K562 (cell line): Measurements from ENCODE around the gene SERPINA1. TPM values are rescaled to one million over a fixed set of nuclear protein-coding genes. Genes with fewer than 3 reads are reported as not detected.

ENCODE experiments used
- ATAC-seq: fragments of 200-7000 bp; cut with Tn5 transposase; 3 replicates; pipeline ENCODE4 v1.9.1; 2020; ENCODE audit warnings: moderate library complexity
- BruUV-seq: library from RNA; stranded (reverse); fragments of 400-500 nt; replicated peaks from 2 replicates; lab custom pipeline; 2021; lab: Mats Ljungman, UMichigan
- CTCF ChIA-PET: fragments of 300-600 bp; formaldehyde crosslinking; extraction: SDS; loops from one replicate; lab custom pipeline; 2021; ENCODE audit warnings: low intra/inter-chr PET ratio; lab: Yijun Ruan, JAX
- POLR2A ChIA-PET: fragments of 300-600, 350-650 bp; sonication (Branson Sonifier 250); formaldehyde crosslinking; extraction: SDS; loops from one replicate; lab custom pipeline; 2021; ENCODE audit warnings: antibody characterized with exemption, inconsistent platforms; lab: Yijun Ruan, JAX
- DNase-seq, 4 experiments: peaks; one replicate each; pipeline versions ENCODE4 v3.0.0 to v3.0.0-alpha.2; 2011 to 2018; ENCODE audit warnings: low spot score in 3 of 4, mixed read lengths in 3 of 4; ENCODE audit errors: extremely low read depth in 1 of 4
- FAIRE-seq: peaks from 2 replicates; lab custom pipeline; 2011; peaks lifted over from hg19 to GRCh38; lab: Jason Lieb, UNC
- H2AFZ ChIP-seq: 2 replicates; pipeline ENCODE4 v1.6.0; 2011; ENCODE audit warnings: low read depth, low read length, control low read depth, inconsistent platforms
- H3K27ac ChIP-seq: fragments of 200-600 bp; 3 replicates; pipeline ENCODE4 v1.8.0; 2011; ENCODE audit warnings: low read depth, mild to moderate bottlenecking, control low read depth, inconsistent platforms, low read length, moderate library complexity, mixed read lengths; ENCODE audit errors: extremely low read depth
- H3K27me3 ChIP-seq, 2 experiments: fragments of 300-600 bp in 1 of 2; 2 replicates in 1 of 2; 3 replicates in 1 of 2; pipeline versions ENCODE4 v1.6.0 to v1.8.0; 2011; ENCODE audit warnings: inconsistent platforms in 2 of 2, low read length in 2 of 2, mild to moderate bottlenecking in 1 of 2, mixed read lengths in 1 of 2, moderate library complexity in 1 of 2; ENCODE audit not compliant: control insufficient read depth in 2 of 2, insufficient read depth in 2 of 2
- H3K36me3 ChIP-seq: fragments of 300-600 bp; 3 replicates; pipeline ENCODE4 v1.8.0; 2011; ENCODE audit warnings: mild to moderate bottlenecking, low read length, inconsistent platforms; ENCODE audit not compliant: control insufficient read depth, insufficient read depth
- H3K4me1 ChIP-seq, 2 experiments: fragments of 200-600 bp in 1 of 2; replicated peaks in 1 of 2; 2 replicates in 1 of 2; 3 replicates in 1 of 2; pipeline versions ENCODE4 v1.5.1 to v1.8.0; 2011; ENCODE audit warnings: inconsistent platforms in 2 of 2, low read length in 2 of 2, mild to moderate bottlenecking in 1 of 2, mixed read lengths in 1 of 2, moderate library complexity in 1 of 2; ENCODE audit not compliant: control insufficient read depth in 2 of 2, insufficient read depth in 2 of 2
- H3K4me2 ChIP-seq: 2 replicates; pipeline ENCODE4 v1.6.1; 2011; ENCODE audit warnings: low read length, control low read depth, inconsistent platforms, mixed read lengths; ENCODE audit not compliant: insufficient read depth
- H3K4me3 ChIP-seq: fragments of 200-600 bp; sonication (generic), shearing (Covaris generic); 2 replicates; pipeline ENCODE4 v1.5.1; 2016; ENCODE audit warnings: control low read depth, inconsistent platforms
- H3K79me2 ChIP-seq: fragments of 200-600 bp; 3 replicates; pipeline ENCODE4 v1.8.0; 2011; ENCODE audit warnings: low read length, inconsistent platforms; ENCODE audit not compliant: control insufficient read depth, insufficient read depth
- H3K9ac ChIP-seq, 2 experiments: 2 replicates each; pipeline versions ENCODE4 v1.6.0 to v1.6.1; 2011; ENCODE audit warnings: low read depth in 2 of 2, low read length in 2 of 2, control low read depth in 1 of 2, inconsistent platforms in 1 of 2, mild to moderate bottlenecking in 1 of 2, mixed read lengths in 1 of 2; ENCODE audit not compliant: insufficient read depth in 1 of 2
- H3K9me1 ChIP-seq: one replicate; pipeline ENCODE4 v1.6.0; 2011; ENCODE audit warnings: inconsistent platforms, mild to moderate bottlenecking, low read length, moderate library complexity; ENCODE audit not compliant: control insufficient read depth, insufficient read depth
- H3K9me3 ChIP-seq: replicated peaks from 2 replicates; pipeline ENCODE4 v1.5.1; 2011; ENCODE audit warnings: low read depth, low read length, inconsistent platforms; ENCODE audit not compliant: control insufficient read depth, insufficient read depth
- H4K20me1 ChIP-seq: replicated peaks from 2 replicates; pipeline ENCODE4 v1.6.1; 2011; ENCODE audit warnings: low read length, inconsistent platforms, mixed read lengths; ENCODE audit not compliant: control insufficient read depth, insufficient read depth
- KAT8 ChIP-seq: fragments of 450-650 bp; IDR thresholded peaks from 2 replicates; pipeline ENCODE4 v1.6.1; 2016; ENCODE audit warnings: low read depth, mild to moderate bottlenecking
- KLF13 ChIP-seq: fragments of 450-650 bp; IDR thresholded peaks from 2 replicates; pipeline ENCODE4 v1.6.1; 2016; ENCODE audit warnings: missing genetic modification characterization, low read depth, mild to moderate bottlenecking, missing compliant biosample characterization, moderate library complexity, borderline replicate concordance
- NR1H2 ChIP-seq: sonication (generic); formaldehyde crosslinking; IDR thresholded peaks from 2 replicates; pipeline ENCODE4 v1.4.0; 2020; ENCODE audit warnings: mild to moderate bottlenecking, missing genetic modification reagents
- PHF8 ChIP-seq: fragments of 200-600 bp; sonication (generic); IDR thresholded peaks from 2 replicates; pipeline ENCODE4 v1.6.1; 2012; ENCODE audit warnings: mixed run types, mild to moderate bottlenecking, inconsistent platforms, low read length, moderate library complexity, borderline replicate concordance
- SRSF9 ChIP-seq: fragments of 200-400 bp; formaldehyde crosslinking; IDR thresholded peaks from 2 replicates; pipeline ENCODE4 v1.6.1; 2017; ENCODE audit warnings: low read depth, low read length, borderline replicate concordance
- THAP7 ChIP-seq: fragments of 250-450 bp; sonication (Bioruptor Pico); IDR thresholded peaks from 2 replicates; pipeline ENCODE4 v1.5.0; 2021
- ZNF639 ChIP-seq, 2 experiments: fragments of 200-800 bp in 1 of 2; sonication (Bioruptor generic) in 1 of 2; sonication (generic) in 1 of 2; formaldehyde crosslinking in 1 of 2; IDR thresholded peaks in 1 of 2; conservative IDR thresholded peaks in 1 of 2; 2 replicates each; pipeline versions ENCODE4 v1.5.0 to v1.6.1; 2016 to 2020; ENCODE audit warnings: missing compliant biosample characterization in 1 of 2, missing genetic modification characterization in 1 of 2, missing genetic modification reagents in 1 of 2
- ZSCAN32 ChIP-seq: fragments of 450-650 bp; formaldehyde crosslinking; IDR thresholded peaks from 2 replicates; pipeline ENCODE4 v1.4.0; 2020; ENCODE audit warnings: mild to moderate bottlenecking, moderate library complexity
- WGBS: fragments of 100-300 bp; shearing (Covaris generic); methylation state at CpG from one replicate; pipeline ENCODE4 v1.1.6; 2016; ENCODE audit warnings: low coverage, mixed read lengths; ENCODE audit not compliant: insufficient coverage; ENCODE audit errors: missing lambda C conversion rate; 5-methylcytosine and 5-hydroxymethylcytosine counted together
- in situ Hi-C: fragments of 300-500 bp; cut with MboI; formaldehyde crosslinking; loops from 4 replicates; pipeline ENCODE4 v1.15.0; 2018; ENCODE audit warnings: inconsistent platforms, mixed read lengths
- intact Hi-C: fragments of 100-400 bp; cut with micrococcal nuclease; formaldehyde crosslinking; loops from 2 replicates; pipeline ENCODE4 v1.14.2; 2022
- polyA plus RNA-seq, 8 experiments: library from polyadenylated mRNA; depleted of rRNA in 4 of 8; stranded (reverse) in 5 of 8; unstranded in 3 of 8; fragments of >200 nt; fragmentation: Nextera tagmentation in 2 of 8; fragmentation: Illumina TruSeq in 1 of 8; extraction: Ambion mirVana in 2 of 8; extraction: Trizol in 1 of 8; gene quantifications; 2 replicates each; pipeline versions ENCODE4 v1.2.1 to v1.2.3, GENCODE V29; 2011 to 2014; ENCODE audit warnings: inconsistent platforms in 1 of 8, missing spikeins in 1 of 8
- total RNA-seq, 7 experiments: library from RNA; depleted of rRNA in 6 of 7; stranded (reverse); fragments of >200 nt in 6 of 7; fragmentation: Illumina TruSeq in 2 of 7; extraction: Trizol in 2 of 7; gene quantifications; 2 replicates each; pipeline versions ENCODE4 v1.2.1 to v1.2.3, GENCODE V29; 2011 to 2021; ENCODE audit warnings: low replicate concordance in 1 of 7
- TF ChIP-seq, protein P1 (sequence below): sonication (generic); formaldehyde crosslinking; IDR thresholded peaks from 2 replicates; pipeline ENCODE4 v1.8.0; 2022; ENCODE audit warnings: mild to moderate bottlenecking, missing genetic modification reagents
- TF ChIP-seq, protein P2 (sequence below): sonication (generic); formaldehyde crosslinking; IDR thresholded peaks from 2 replicates; pipeline ENCODE4 v1.8.0; 2022; ENCODE audit warnings: mild to moderate bottlenecking, missing genetic modification reagents

The SERPINA1 gene
- total and polyA plus RNA-seq, 9 of the 15 experiments (the other 6 are each of a cell fraction or from before 2014, with no cell fraction given), result 4.1 TPM; not detected in 8

DNA sequence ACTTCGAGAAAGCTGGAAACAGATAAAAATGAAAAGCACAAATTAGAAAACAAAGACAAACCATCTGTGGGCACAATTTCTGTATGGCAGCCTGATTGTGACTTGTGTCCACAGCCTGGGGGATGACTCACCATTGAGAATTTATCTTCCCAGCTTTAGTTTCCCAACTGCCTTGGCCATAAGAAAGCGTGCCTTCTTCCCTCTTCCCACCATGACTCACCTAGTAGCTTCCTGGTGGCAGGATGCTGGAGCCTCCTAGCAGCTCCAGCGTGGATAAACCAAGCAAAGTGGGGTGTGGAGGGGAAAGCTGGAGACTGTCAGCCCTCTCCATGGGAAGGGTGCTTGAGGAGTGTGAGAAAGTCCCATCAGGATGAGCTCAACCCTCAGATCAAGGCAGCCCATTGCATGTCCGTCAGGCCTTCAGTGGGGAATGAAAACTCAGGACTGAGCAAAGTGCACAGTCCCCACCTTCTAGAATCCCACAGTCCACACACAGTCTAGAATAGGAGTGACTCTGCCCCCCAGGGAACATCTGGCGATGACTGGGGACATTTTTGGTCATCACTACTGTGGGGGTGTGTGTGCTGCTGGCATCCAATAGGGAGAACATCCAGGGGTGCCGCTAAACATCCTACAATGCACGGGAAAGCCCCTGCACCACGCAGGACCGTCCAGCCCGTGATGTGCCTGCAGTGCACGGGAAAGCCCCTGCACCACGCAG is 42.9 kb downstream of the SERPINA1 start (continued):
- TF ChIP-seq, protein P1, sequence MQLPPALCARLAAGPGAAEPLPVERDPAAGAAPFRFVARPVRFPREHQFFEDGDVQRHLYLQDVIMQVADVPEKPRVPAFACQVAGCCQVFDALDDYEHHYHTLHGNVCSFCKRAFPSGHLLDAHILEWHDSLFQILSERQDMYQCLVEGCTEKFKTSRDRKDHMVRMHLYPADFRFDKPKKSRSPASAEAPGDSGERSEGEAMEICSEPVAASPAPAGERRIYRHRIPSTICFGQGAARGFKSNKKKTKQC, result no peak
- TF ChIP-seq ZNF639 (CRISPR knock-in tag; conservative IDR thresholded peaks at IDR 0.05 in 1 of 2, IDR thresholded peaks at IDR 0.05 in 1 of 2), result no peak
- no peak for TF ChIP-seq NR1H2 (CRISPR knock-in tag)
- TF ChIP-seq THAP7, result no peak
- TF ChIP-seq KAT8, result no peak

- in situ Hi-C loops (no loop called here), intact Hi-C loops (no loop called here)
- ATAC-seq, result no peak
- Histone ChIP-seq H3K4me3 (no peak overlapping the region), H3K9ac (no peak overlapping the region), H4K20me1 (no peaks in the 10 kb centered on the region), H3K9me1 (no peaks in the 10 kb centered on the region), H3K27ac (no peak overlapping the region), H3K36me3 (no peaks in the 10 kb centered on the region), H3K9me3 (no peaks in the 10 kb centered on the region), H3K79me2 (no peaks in the 10 kb centered on the region), H2AFZ (no peak overlapping the region), H3K27me3 (no peaks in the 10 kb centered on the region; a peak in 1 of 5 replicates), H3K4me2 (no peak overlapping the region), H3K4me1 (no peaks in the 10 kb centered on the region)
- BruUV-seq, result no TSS peak
- ChIA-PET POLR2A (interaction anchor here (0.7 kb wide), 1 partner anchor 1827 kb away, joined by 3 read pairs; no protein-coding TSS in a partner anchor), CTCF (no interaction called here)
- no peak for DNase-seq
- WGBS, result 6% methylated on average over 3 of the region's 3 CpGs
- FAIRE-seq, result no peak
- no peak for TF ChIP-seq SRSF9
- TF ChIP-seq, protein P2, sequence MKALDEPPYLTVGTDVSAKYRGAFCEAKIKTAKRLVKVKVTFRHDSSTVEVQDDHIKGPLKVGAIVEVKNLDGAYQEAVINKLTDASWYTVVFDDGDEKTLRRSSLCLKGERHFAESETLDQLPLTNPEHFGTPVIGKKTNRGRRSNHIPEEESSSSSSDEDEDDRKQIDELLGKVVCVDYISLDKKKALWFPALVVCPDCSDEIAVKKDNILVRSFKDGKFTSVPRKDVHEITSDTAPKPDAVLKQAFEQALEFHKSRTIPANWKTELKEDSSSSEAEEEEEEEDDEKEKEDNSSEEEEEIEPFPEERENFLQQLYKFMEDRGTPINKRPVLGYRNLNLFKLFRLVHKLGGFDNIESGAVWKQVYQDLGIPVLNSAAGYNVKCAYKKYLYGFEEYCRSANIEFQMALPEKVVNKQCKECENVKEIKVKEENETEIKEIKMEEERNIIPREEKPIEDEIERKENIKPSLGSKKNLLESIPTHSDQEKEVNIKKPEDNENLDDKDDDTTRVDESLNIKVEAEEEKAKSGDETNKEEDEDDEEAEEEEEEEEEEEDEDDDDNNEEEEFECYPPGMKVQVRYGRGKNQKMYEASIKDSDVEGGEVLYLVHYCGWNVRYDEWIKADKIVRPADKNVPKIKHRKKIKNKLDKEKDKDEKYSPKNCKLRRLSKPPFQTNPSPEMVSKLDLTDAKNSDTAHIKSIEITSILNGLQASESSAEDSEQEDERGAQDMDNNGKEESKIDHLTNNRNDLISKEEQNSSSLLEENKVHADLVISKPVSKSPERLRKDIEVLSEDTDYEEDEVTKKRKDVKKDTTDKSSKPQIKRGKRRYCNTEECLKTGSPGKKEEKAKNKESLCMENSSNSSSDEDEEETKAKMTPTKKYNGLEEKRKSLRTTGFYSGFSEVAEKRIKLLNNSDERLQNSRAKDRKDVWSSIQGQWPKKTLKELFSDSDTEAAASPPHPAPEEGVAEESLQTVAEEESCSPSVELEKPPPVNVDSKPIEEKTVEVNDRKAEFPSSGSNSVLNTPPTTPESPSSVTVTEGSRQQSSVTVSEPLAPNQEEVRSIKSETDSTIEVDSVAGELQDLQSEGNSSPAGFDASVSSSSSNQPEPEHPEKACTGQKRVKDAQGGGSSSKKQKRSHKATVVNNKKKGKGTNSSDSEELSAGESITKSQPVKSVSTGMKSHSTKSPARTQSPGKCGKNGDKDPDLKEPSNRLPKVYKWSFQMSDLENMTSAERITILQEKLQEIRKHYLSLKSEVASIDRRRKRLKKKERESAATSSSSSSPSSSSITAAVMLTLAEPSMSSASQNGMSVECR, result no peak
- no peak for TF ChIP-seq PHF8
- TF ChIP-seq ZSCAN32 (CRISPR knock-in tag), result no peak
- TF ChIP-seq KLF13 (tag), result no peak
Observed at GRCh38 chr14:94344389-94344788, 44.0 kb downstream of the SERPINA1 start.
